GM12878 (cell line): ENCODE data around the gene APOBEC3H. TPM values are rescaled to one million over a fixed set of nuclear protein-coding genes. Genes with fewer than 3 reads are reported as not detected.
A peak's percentile ranks its signal among the peaks of the same experiment; 100 is the strongest.

ENCODE experiments used
- BHLHE40 ChIP-seq, 2 experiments: fragments of 450-650 bp in 1 of 2; IDR thresholded peaks; 2 replicates each; pipeline ENCODE4 v1.6.1; 2011 to 2017; ENCODE audit warnings: low read depth in 2 of 2, borderline replicate concordance in 1 of 2, improper control_type of control experiment in 1 of 2, low read length in 1 of 2, mild to moderate bottlenecking in 1 of 2
- CHD2 ChIP-seq: IDR thresholded peaks from 2 replicates; pipeline ENCODE4 v1.6.1; 2011; ENCODE audit warnings: low read depth, low read length, improper control_type of control experiment, borderline replicate concordance
- CHD4 ChIP-seq: fragments of 200-600 bp; sonication (generic); IDR thresholded peaks from 2 replicates; pipeline ENCODE4 v1.6.1; 2016; ENCODE audit warnings: mild to moderate bottlenecking
- CREB1 ChIP-seq: IDR thresholded peaks from 2 replicates; pipeline ENCODE4 v1.6.1; 2012; ENCODE audit warnings: low read depth, mild to moderate bottlenecking, inconsistent platforms
- MEF2B ChIP-seq: fragments of 450-650 bp; IDR thresholded peaks from 2 replicates; pipeline ENCODE4 v1.6.1; 2018; ENCODE audit warnings: mild to moderate bottlenecking, moderate library complexity; ENCODE audit not compliant: partially characterized antibody, poor library complexity, severe bottlenecking
- NFYB ChIP-seq: IDR thresholded peaks from 2 replicates; pipeline ENCODE4 v1.6.1; 2011; ENCODE audit warnings: low read depth, mild to moderate bottlenecking, low read length, improper control_type of control experiment, moderate library complexity; ENCODE audit not compliant: insufficient read depth
- POLR2A ChIP-seq: IDR thresholded peaks from 2 replicates; pipeline ENCODE4 v1.6.1; 2011; ENCODE audit warnings: low read depth, mild to moderate bottlenecking, low read length
- POLR2AphosphoS2 ChIP-seq: IDR thresholded peaks from 2 replicates; pipeline ENCODE4 v1.6.1; 2011; ENCODE audit warnings: low read depth, mild to moderate bottlenecking, low read length, improper control_type of control experiment, moderate library complexity
- SPI1 ChIP-seq: IDR thresholded peaks from 2 replicates; pipeline ENCODE4 v1.6.1; 2011; ENCODE audit warnings: low read depth, mild to moderate bottlenecking, low read length, moderate library complexity, borderline replicate concordance; ENCODE audit not compliant: insufficient read depth
- SUZ12 ChIP-seq: fragments of 200-600 bp; sonication (generic); IDR thresholded peaks from one replicate; pipeline ENCODE4 v1.6.1; 2018; ENCODE audit warnings: antibody characterized with exemption, mild to moderate bottlenecking; ENCODE audit not compliant: unreplicated experiment
- ZNF24 ChIP-seq: fragments of 450-650 bp; IDR thresholded peaks from 2 replicates; pipeline ENCODE4 v1.6.1; 2017; ENCODE audit warnings: antibody characterized with exemption, mild to moderate bottlenecking
- ZZZ3 ChIP-seq: IDR thresholded peaks from 2 replicates; pipeline ENCODE4 v1.6.1; 2011; ENCODE audit warnings: low read depth; ENCODE audit not compliant: control insufficient read depth, insufficient read length
- polyA plus RNA-seq, 11 experiments: library from polyadenylated mRNA; depleted of rRNA in 4 of 11; unstranded in 6 of 11; stranded (reverse) in 5 of 11; fragments of >200 nt; fragmentation: Nextera tagmentation in 4 of 11; fragmentation: Illumina TruSeq in 1 of 11; extraction: Ambion mirVana in 4 of 11; extraction: Trizol in 1 of 11; gene quantifications; 1 replicate in 1 of 11; 2 replicates in 10 of 11; pipeline versions ENCODE4 v1.2.1 to v1.2.3, GENCODE V29; 2011 to 2016; ENCODE audit warnings: inconsistent platforms in 2 of 11, missing spikeins in 2 of 11, low read depth in 1 of 11
- total RNA-seq, 4 experiments: library from RNA; depleted of rRNA in 3 of 4; stranded (reverse); fragments of >200 nt in 3 of 4; fragmentation: Illumina TruSeq in 1 of 4; extraction: Trizol in 1 of 4; gene quantifications; 2 replicates each; pipeline versions ENCODE4 v1.2.1 to v1.2.3, GENCODE V29; 2013 to 2021

Gene APOBEC3H
- total and polyA plus RNA-seq, 10 of the 15 experiments (the other 5 are each of a cell fraction or from before 2014, with no cell fraction given) = 7.5 to 23.0 (median 14.8) TPM

- peak; percentile 50 for TF ChIP-seq POLR2A
- TF ChIP-seq CHD2 = peak; percentile 73
- 0 out of 2 replicates have a peak, but pooled peaks have one; percentile 31 for TF ChIP-seq CREB1
- TF ChIP-seq NFYB = peak; percentile 79
- no peak for TF ChIP-seq ZNF24
- peak; percentile 45; the same call in 1 of the 2 replicates for TF ChIP-seq POLR2AphosphoS2
- peak in 1 of 2 experiments; percentile 48; a peak in 2 of 4 replicates for TF ChIP-seq BHLHE40 (IDR thresholded peaks at IDR 0.05; ENCODE audit: borderline replicate concordance in 1 of 2, low read depth in 2 of 2, low read length in 1 of 2)
- no peak for TF ChIP-seq CHD4
- TF ChIP-seq MEF2B = no peak
- TF ChIP-seq SUZ12 = no peak
- no peak for TF ChIP-seq ZZZ3
- 0 out of 2 replicates have a peak, but pooled peaks have one; percentile 16 for TF ChIP-seq SPI1
These were observed 51.9 kb downstream of the APOBEC3H start (continued) for GRCh38 chr22:39148727-39149535.
